ENCODE data around the gene TP53BP2.
A peak's percentile ranks its signal among the peaks of the same experiment; 100 is the strongest.
"Not testable (repeated sequence)": the region's sequence is repeated elsewhere in the genome, so short reads cannot be mapped to it uniquely, and the experiment has no call there.

The TP53BP2 gene

GRCh38 chr1:223742856-223743517, 102.8 kb downstream of the TP53BP2 start:
- Mint-ChIP-seq H3K4me1 (ENCODE audit: low read depth in 2 of 2) (peaks cover 20 to 21% of the 10 kb centered on the region in 2 donors), H3K9me3 (no peaks in the 10 kb centered on the region), H3K27ac (peak overlapping the region; percentile 87 to 89), H3K4me3 (no peak overlapping the region), H3K36me3 (ENCODE audit: insufficient read depth) (peaks cover 56% of the 10 kb centered on the region), H3K27me3 (no peaks in the 10 kb centered on the region)
- DNase-seq: no peak
- no peak for ATAC-seq (replicated peaks)

- DNase-seq (no peak), ATAC-seq (replicated peaks) (no peak)
- Mint-ChIP-seq H3K27me3 (no peaks in the 10 kb centered on the region), H3K4me3 (no peak overlapping the region), H3K9me3 (no peaks in the 10 kb centered on the region), H3K36me3 (ENCODE audit: insufficient read depth) (peaks cover 46% of the 10 kb centered on the region), H3K27ac (peak overlapping the region in 1 of 2 donors; percentile 74), H3K4me1 (ENCODE audit: low read depth in 2 of 2) (peaks cover 16 to 18% of the 10 kb centered on the region in 2 donors)
Measured at GRCh38 chr1:223741861-223742260, 103.9 kb downstream of the TP53BP2 start.

DNA sequence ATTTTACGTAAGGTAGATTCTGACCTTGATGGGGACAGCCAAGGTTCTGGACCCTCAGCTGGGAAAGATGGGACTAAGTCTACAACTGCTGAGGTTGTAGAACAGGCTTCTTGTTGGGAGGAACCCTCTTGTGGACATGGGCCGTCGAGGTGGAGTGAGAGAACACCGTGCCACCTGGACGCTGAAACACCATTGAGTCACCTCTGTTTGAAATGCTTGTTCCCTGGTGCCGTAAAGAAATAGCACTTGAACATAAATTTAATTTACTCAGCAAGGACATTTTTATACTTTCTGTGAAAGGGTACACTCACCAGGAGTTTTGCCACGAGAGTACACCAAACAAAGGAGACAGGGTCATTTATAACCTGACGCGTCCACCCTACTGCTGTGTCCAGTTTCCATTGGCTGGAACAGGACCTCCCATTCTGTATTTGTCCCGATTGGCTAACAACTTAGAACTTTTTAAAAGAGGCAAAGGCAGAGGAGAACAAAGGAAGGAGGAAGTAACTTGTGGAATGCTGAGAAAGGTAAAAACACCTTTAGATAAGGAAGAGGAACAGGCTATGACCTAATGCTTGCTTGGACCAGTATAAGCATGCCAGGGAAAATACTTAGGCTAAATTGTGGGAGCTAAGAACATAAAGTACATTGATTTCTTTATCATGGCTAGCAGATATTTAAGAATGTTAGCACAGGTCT, 105.6 kb downstream of the TP53BP2 start:
- H3K4me1 Mint-ChIP-seq (ENCODE audit: low read depth in 2 of 2): peaks cover 22 to 23% of the 10 kb centered on the region in 2 donors
- not testable (repeated sequence) for DNase-seq; ATAC-seq (replicated peaks); H3K9me3 Mint-ChIP-seq; H3K4me3 Mint-ChIP-seq; H3K27me3 Mint-ChIP-seq
- peaks cover 40% of the 10 kb centered on the region for H3K36me3 Mint-ChIP-seq (ENCODE audit: insufficient read depth)
- peak overlapping the region; percentile 62 to 87 for H3K27ac Mint-ChIP-seq

DNA sequence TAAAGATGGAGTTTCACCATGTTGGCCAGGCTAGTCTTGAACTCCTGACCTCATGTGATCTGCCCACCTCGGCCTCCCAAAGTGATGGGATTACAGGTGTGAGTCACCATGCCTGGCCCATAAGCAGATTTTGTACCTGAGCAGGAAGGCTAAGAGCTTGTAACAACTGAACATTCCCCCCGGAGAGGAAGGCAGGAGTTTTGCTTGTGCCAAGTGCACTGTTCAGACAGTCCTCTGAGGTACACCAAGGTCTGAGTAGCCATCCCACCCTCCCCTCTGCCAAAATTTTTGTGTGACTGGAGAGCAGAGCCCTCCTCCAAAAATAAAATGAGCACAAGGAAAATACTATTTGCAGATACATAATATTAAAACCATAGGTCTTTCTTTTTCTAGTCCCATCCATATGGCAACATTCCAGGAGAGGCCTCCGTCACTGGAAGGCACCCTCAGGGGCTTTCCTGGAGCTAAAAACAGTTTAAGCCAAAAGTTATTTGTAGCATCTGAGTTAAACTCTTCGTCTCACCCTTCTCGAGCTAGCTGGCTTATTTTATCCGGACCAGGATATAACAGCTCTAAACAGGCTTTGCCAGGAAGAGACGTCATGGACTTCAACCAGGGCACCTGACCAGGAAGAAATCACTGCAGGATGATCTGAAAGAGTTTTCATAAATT, 106.2 kb downstream of the TP53BP2 start:
- no peak for DNase-seq
- peak overlapping the region; percentile 78 to 87 for H3K27ac Mint-ChIP-seq
- H3K27me3 Mint-ChIP-seq: no peaks in the 10 kb centered on the region
- no peak overlapping the region for H3K4me3 Mint-ChIP-seq
- H3K4me1 Mint-ChIP-seq (ENCODE audit: low read depth in 2 of 2): peaks cover 22 to 24% of the 10 kb centered on the region in 2 donors
- H3K9me3 Mint-ChIP-seq: no peaks in the 10 kb centered on the region
- peaks cover 38% of the 10 kb centered on the region for H3K36me3 Mint-ChIP-seq (ENCODE audit: insufficient read depth)
- no peak for ATAC-seq (replicated peaks)

GRCh38 chr1:223738465-223739365, 107.0 kb downstream of the TP53BP2 start:
- H3K9me3 Mint-ChIP-seq: no peaks in the 10 kb centered on the region
- H3K36me3 Mint-ChIP-seq (ENCODE audit: insufficient read depth): peaks cover 36% of the 10 kb centered on the region
- no peaks in the 10 kb centered on the region for H3K27me3 Mint-ChIP-seq
- DNase-seq (no peak), ATAC-seq (replicated peaks) (no peak)
- peak overlapping the region; percentile 78 to 87 for H3K27ac Mint-ChIP-seq
- H3K4me3 Mint-ChIP-seq: no peak overlapping the region
- peaks cover 23 to 30% of the 10 kb centered on the region in 2 donors for H3K4me1 Mint-ChIP-seq (ENCODE audit: low read depth in 2 of 2)

GRCh38 chr1:223737342-223737741, 108.4 kb downstream of the TP53BP2 start:
- Mint-ChIP-seq H3K4me3 (no peak overlapping the region), H3K4me1 (ENCODE audit: low read depth in 2 of 2) (peaks cover 26 to 38% of the 10 kb centered on the region in 2 donors), H3K27ac (peak overlapping the region; percentile 69 to 89), H3K36me3 (ENCODE audit: insufficient read depth) (peaks cover 31% of the 10 kb centered on the region), H3K9me3 (no peaks in the 10 kb centered on the region), H3K27me3 (no peaks in the 10 kb centered on the region)
- DNase-seq: no peak
- no peak for ATAC-seq (replicated peaks)

GRCh38 chr1:223736638-223737037, 109.1 kb downstream of the TP53BP2 start:
- Mint-ChIP-seq H3K27ac (peak overlapping the region; percentile 69 to 89), H3K4me1 (ENCODE audit: low read depth in 2 of 2) (peaks cover 28 to 41% of the 10 kb centered on the region in 2 donors), H3K36me3 (ENCODE audit: insufficient read depth) (peaks cover 31% of the 10 kb centered on the region)
- not testable (repeated sequence) for DNase-seq; H3K9me3 Mint-ChIP-seq; H3K4me3 Mint-ChIP-seq; ATAC-seq (replicated peaks); H3K27me3 Mint-ChIP-seq

- Mint-ChIP-seq H3K9me3 (no peaks in the 10 kb centered on the region), H3K27me3 (no peaks in the 10 kb centered on the region), H3K27ac (peak overlapping the region; percentile 82 to 90), H3K4me3 (no peak overlapping the region), H3K36me3 (ENCODE audit: insufficient read depth) (peaks cover 35% of the 10 kb centered on the region), H3K4me1 (ENCODE audit: low read depth in 2 of 2) (peaks cover 42 to 59% of the 10 kb centered on the region in 2 donors)
- DNase-seq (no peak), ATAC-seq (replicated peaks) (no peak)
Measured at GRCh38 chr1:223733898-223734852, 111.6 kb downstream of the TP53BP2 start.

GRCh38 chr1:223732993-223733798, 112.6 kb downstream of the TP53BP2 start:
- Mint-ChIP-seq H3K4me3 (no peak overlapping the region), H3K27me3 (no peaks in the 10 kb centered on the region), H3K4me1 (ENCODE audit: low read depth in 2 of 2) (peaks cover 49 to 63% of the 10 kb centered on the region in 2 donors), H3K36me3 (ENCODE audit: insufficient read depth) (peaks cover 34% of the 10 kb centered on the region), H3K27ac (peak overlapping the region; percentile 82 to 90), H3K9me3 (no peaks in the 10 kb centered on the region)
- no peak for ATAC-seq (replicated peaks)
- no peak for DNase-seq

DNA sequence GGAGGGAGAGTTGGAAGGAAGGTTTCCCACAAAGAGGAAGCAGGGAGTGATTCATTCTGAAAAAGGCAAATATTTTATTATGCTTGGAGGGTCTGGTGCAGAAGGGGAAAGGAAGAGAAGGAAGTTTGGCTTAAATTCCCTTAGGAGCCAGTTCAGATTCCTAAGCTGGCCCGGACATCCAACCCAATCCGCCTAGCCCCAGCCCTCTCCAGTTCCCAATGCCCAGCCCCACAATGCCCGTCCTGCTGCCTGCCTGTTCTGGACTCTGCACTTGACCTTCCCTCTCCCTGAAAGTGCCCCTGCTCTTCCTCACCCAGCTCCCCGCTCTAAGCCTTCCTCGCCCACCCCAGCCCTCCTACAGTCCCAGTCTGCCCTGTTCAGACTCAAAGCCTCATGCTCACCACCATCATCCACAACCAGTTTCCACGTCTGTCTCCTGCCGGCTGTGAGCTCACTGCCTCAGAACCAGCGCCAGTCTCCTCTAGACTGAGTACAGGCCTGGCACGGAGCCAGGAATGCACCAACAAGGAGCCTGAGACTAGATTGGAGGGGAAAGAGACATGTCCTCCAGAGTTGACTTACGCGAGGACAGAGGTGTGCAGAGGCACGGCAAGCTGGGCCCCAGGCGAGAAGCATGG, 114.5 kb downstream of the TP53BP2 start:
- H3K4me1 Mint-ChIP-seq (ENCODE audit: low read depth in 2 of 2): peaks cover 62 to 71% of the 10 kb centered on the region in 2 donors
- peaks cover 32% of the 10 kb centered on the region for H3K36me3 Mint-ChIP-seq (ENCODE audit: insufficient read depth)
- no peaks in the 10 kb centered on the region for H3K27me3 Mint-ChIP-seq
- H3K27ac Mint-ChIP-seq: peak overlapping the region; percentile 90 to 94
- DNase-seq: no peak
- no peak for ATAC-seq (replicated peaks)
- H3K4me3 Mint-ChIP-seq: no peak overlapping the region
- H3K9me3 Mint-ChIP-seq: no peaks in the 10 kb centered on the region

DNA sequence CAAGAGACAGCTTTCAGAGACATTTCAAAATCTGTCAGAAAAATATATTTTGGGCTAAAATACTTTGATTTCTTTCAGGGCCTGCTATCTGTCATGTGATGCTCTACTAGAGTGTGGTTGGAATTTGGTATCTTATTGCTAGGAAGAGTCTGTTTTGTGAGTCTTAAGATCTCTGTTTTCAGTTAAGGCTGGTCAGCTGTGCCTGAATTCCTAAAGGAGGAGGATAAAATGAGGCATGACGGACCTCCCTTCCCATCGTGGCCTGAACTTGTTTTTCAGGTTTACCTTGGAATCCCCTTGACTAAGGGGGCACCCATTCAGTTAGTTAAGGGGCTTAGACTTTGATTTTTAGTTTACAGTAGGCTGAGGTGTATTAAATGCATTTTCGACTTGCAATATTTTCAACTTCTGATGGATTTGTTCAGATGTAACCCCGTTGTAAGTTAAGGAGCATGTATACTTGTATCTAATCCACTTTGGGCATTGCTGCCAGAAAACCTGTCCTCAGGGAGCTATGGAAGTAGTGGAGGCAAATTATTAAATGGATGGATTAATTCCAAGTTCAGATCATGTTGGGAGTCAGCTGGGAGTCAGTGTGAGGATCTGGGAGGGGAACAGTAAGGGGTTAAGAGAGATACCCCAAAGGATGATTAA, 115.1 kb downstream of the TP53BP2 start:
- DNase-seq (no peak), ATAC-seq (replicated peaks) (no peak)
- H3K27me3 Mint-ChIP-seq: no peaks in the 10 kb centered on the region
- H3K9me3 Mint-ChIP-seq: no peaks in the 10 kb centered on the region
- no peak overlapping the region for H3K4me3 Mint-ChIP-seq
- peak overlapping the region; percentile 90 to 94 for H3K27ac Mint-ChIP-seq
- peaks cover 31% of the 10 kb centered on the region for H3K36me3 Mint-ChIP-seq (ENCODE audit: insufficient read depth)
- peaks cover 65 to 78% of the 10 kb centered on the region in 2 donors for H3K4me1 Mint-ChIP-seq (ENCODE audit: low read depth in 2 of 2)

Measured in effector memory CD8-positive, alpha-beta T cell (primary cell).